DLD1 (cell line): ENCODE measurements around the gene THAP2.
"Not testable (repeated sequence)": the region's sequence is repeated elsewhere in the genome, so short reads cannot be mapped to it uniquely, and the experiment has no call there.

ENCODE experiments used
- in situ Hi-C: cut with HindIII; loops from 2 replicates; pipeline ENCODE4 v1.10.0; 2017; ENCODE audit warnings: low sequenced_read_pairs

The THAP2 gene

DNA sequence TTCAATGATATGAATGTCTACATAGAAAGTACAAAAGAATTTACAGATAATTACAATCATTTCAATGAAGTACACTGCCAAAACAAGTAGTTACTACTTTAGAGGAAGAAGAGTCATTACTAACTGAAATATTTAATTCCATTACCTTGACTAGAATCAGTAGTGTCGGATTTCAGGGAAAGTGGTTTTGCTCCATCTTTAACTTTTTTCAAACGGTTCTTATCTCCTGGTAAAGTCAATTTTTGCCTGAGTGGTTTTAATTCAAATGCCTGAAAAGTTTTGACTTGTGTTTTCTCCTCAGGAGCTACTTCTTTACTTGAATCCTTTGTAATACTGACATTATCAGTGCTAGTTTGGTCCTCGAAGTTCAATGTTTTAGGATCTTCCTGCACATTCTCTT lies 7.4 kb upstream of the THAP2 start:
- in situ Hi-C loops, result no loop called here

DNA sequence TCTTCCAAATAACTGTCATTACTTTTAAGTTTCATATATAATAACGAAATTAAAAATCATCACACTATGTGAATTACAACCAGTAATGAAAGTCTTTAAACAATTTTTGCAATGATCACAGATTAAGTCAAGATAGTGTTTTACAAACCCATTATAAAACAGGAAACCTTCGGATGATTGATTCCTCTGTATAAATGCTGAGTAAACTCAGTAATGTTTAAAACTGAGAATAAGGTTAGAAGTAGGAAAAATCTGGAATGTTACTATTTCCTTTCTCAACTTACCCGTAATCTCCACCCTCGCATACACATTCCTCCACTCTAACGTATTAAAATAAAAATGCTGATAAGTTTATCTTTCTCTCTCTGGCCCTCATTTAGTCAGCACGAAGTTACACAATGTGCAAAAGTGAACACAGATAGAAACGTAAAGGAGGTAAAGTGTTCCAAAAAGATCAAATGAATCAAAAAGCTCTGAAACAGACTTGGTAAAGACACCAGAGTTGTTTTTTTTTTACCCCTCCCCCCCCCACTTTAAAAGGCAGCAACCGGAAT lies 2.0 kb upstream of the THAP2 start:
- in situ Hi-C loops, result no loop called here

DNA sequence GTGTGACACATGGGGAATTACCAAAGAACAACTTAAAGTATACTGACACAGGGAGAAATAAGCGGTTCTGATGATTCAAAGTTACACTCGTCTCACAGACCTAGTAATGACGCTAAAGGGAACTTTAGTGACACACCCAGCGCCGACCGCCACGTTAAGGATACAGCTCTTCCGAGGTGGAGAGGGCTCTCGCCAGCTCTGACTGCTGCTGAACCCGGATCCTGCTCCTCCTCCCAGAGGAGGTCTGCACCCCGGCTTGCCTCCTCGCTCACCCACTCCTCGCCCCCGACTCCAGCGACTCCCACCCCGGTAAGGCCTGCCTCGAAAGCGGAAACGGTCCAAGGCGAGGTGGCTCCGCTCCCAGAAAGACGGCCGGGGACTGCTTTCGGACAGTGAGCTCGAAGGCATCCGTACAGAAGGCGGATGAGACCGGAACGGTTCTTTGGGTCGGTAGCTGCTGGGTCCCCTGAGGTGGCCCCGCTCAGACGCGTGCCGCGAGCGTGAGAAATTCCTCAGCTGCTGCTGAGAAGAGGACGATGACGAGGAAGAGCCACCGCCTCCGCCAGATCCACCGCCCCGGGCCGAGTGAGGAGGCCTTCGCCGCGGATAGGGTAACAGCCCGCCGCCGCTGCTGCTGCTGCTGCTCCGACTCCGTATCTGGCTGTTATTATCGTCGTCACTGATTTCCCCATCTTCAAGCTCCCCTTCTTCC lies 1.1 kb upstream of the THAP2 start:
- in situ Hi-C loops, result no loop called here

DNA sequence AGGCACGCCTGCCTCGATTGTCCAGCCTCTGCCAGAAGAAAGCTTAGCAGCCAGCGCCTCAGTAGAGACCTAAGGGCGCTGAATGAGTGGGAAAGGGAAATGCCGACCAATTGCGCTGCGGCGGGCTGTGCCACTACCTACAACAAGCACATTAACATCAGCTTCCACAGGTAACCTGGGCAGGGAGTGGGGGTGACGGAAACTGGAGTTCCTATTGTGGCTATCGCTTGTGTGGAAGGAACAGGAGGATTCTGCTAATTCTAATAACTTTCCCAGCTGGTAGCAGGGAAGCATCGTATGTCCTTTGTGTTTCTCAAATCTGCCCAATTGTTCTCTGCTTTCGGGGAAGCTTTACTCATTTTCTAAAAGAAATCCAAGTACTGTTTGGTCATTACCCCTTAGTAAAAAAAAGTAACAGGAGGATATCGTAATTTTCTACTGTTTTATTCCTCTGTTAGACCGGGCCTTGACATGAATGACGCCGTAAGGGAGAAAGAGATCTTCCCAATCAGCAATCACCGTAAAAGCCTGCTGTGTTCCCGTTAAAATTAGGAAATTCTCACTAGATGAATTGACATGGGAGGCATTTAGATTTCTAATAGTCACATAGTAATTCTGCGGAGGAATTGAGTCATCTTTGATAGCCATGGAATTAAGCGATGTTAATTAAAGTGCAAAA lies 449 bp downstream of the THAP2 start:
- in situ Hi-C loops, result no loop called here

DNA sequence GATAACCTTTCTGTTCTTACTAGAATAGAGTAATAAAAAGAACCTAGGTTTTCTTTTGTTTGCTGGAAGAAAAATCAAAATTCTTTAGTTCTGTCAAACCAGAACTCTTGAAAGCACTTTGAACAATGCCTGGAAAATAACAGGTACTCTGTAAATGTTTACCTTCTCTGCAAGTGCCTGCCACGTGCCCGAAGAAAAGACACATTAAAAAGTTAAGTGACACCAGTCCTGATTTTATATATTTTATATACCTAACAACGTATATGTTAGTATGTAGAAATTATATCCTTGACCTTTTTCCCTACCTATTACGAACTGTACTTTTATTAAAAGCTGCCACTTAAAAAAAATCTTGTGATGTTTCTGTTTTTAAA lies 976 bp downstream of the THAP2 start:
- in situ Hi-C loops, result no loop called here

DNA sequence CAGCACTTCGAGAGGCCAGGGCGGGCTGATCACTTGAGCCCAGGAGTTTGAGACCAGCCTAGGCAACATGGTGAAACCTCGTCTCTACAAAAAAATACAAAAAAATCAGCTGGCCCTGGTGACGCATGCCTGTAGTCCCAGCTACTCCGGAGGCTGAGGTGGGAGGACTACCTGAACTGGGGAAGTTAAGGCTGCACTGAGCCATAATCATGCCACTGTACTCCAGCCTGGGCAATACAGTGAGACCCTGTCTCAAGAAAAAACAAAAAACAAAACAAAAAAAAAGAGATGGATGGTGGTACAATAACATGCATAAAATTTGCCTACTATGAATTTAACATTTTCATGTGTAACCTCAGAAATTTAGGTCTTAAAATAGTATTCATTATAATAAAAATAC lies 2.2 kb downstream of the THAP2 start:
- in situ Hi-C loops, result no loop called here

DNA sequence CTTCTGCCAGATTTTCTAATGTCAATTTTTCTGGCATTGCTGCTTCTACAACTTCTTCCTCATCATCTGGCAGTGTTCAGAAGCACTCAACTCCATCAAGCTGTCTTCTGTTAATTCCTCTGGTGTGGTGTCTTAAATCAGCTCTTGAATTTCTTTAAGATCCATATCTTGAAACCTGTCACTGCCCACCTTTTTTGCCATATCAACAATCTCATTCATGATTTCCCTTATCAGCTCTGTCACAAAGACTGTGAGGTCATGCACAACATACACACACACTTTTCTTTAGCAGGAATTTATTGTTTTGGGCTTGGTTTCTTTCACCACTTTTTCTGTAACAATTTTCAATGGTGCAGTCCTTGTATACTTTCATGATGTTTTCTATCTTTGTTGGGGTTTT lies 7.2 kb downstream of the THAP2 start:
- in situ Hi-C loops, result no loop called here

DNA sequence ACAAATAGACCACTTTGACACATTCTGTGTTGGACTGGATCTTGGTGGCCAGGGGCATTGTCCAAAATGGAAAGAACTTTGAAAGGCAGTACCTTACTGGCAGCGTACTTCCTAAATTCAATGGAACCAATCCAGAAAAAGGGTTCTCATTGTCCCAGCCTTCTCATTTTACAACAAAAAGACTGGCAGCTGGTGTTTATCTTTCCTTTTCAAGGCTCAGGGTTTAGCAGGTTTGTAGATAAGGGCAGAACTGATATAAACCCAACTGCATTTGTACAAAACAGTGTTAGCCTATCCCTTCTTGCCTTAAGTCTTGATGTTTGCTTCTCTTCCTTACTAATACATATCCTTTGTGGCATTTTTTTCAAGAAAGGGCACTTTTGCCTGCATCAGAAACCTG lies 7.7 kb downstream of the THAP2 start:
- in situ Hi-C loops, result no loop called here

DNA sequence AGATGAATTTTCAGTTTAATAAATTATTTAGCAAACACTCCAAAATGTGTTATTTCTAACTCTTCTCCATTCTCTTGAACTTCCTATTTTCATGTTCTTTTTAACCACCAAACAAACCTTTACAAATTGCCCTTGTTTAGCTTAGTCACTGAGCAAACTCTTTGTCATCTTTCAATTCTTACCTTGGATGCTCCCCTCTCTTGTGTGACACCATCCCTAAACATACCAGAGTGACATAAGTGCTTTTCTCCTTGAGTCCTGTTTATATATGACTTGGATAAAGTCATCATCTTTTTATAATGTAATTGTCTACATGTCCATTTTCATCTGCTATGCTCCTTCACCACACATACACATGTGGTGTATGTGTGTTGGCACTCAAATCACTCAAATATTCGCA lies 18.4 kb downstream of the THAP2 start:
- in situ Hi-C loops, result no loop called here

DNA sequence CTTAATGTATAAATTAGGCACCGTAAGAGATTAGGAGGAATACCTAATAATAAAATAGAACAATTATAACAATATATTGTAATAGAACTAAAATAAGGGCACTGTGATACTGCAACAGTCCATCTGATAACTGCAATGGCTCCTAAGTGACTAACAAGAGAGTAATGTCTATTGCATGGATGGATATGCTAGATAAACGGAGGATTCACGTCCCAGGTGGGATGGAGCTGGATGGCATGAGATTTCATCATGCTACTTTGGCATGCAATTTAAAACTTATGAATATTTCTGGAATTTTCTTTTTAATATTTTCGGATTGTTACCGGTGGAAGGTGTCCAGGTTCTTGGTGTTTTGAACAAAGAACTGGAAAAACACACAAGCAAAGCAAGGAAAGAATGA lies 19.5 kb downstream of the THAP2 start:
- in situ Hi-C loops, result no loop called here

DNA sequence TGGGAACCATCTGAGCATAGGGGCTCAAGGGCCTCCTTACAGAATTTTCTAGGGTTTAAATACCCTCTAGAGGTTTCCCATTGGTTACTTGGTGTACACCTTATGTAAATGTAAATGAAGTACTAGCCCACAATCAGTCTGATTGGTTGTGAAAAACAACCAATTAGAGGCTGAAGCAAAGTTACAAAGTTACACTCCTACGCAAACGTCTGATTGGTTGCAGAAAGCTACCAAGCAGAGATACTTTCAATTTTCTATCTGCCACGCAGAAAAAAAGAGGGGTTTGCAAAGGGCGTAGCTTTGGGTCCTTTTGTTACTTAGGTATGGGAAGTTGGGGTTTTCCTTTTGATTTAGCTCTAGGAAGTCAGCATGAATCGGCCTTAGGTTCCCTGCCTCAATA lies 20.0 kb downstream of the THAP2 start:
- in situ Hi-C loops, result no loop called here

DNA sequence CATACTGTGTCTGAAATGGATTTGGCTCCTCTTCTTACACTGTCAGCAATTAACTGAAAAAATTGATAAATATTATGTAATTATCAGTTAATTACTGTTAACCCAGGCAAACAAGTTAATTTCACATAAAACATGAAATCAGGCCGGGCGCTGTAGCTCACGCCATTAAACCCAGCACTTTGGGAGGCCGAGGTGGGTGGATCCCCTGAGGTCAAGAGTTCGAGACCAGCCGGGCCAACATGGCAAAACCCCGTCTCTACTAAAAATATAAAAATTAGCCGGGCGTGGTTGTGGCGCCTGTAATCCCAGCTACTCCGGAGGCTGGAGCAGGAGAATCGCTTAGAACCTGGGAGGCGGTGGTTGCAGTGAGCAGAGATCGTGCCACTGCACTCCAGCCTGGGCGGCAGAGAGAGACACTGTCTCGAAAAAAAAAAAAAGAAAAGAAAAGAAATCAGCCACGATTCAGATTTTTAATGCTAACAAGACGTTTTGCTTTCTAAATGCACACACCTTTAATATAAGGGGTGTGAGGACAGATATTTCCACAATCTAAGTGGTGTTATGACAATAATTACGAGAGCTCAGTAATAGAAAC lies 21.3 kb downstream of the THAP2 start:
- in situ Hi-C loops, result no loop called here

DNA sequence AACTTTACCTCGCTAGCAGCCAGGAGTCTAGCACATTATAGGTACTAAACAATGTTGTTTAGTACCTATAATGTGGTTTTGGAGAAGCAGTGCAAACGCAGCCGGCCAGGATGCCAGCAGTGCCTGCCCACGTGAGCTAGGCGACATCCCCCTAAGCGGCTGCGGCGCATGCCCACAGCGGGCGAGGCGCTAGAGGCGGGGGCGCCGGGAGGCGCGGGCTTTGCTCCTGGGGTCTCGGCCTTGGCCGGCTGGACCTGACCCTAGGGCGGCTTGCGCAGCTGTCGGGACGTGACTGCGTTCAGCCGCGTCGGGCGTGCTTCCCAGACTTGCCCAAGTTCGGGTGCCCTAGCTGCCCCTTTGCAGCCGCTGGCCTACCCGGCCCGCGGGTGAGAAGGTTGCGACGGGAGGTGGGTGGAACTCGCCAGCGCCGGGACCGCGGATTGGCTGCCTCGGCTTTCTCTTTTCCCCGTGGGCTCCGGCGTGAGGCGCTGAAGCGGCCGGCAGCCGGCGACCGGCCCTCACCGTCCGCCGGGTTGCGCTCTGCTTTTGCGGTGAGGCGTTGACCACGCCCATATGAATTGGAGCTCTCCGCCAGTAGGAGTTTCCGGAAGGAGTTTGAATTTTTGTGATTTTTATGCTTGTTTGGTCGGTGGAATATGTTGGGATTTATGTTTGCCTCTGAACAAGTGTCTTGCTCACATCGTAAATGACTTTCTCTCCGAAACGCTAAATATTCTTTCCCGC lies 22.0 kb downstream of the THAP2 start, which contains the start of gene TMEM19:
Gene TMEM19 (plus strand): TSS at position 169 of the 744 bp plus-strand sequence. CDS start 599 bp downstream, outside the sequence.
- in situ Hi-C loops, result no loop called here

DNA sequence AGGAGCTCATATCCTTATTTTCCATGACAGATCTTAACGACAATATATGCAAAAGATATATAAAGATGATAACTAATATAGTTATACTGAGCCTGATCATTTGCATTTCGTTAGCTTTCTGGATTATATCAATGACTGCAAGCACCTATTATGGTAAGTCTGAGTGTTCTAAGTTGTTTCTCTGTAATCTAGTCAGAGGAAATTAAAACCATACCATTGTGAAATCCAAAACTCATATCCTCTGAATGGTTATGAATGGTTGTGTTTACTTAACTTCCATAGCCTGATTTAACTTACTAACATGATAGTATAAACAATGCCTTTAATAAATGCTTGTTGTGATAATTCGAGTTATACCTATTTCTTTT lies 22.5 kb downstream of the THAP2 start:
- in situ Hi-C loops, result no loop called here

DNA sequence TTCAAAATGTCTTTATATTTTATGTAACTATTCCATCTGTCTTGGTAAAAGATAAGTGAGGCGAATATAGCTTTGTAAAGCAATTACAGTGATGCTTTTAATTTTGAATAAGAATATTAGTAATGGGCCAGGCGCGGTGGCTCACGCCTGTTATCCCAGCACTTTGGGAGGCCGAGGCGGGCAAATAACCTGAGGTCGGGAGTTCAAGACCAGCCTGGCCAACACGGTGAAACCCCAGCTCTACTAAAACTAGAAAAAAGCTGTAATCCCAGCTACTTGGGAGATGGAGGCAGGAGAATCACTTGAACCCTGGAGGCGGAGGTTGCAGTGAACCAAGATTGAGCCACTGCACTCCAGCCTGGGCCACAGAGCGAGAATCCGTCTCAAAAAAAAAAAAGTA lies 23.1 kb downstream of the THAP2 start:
- in situ Hi-C loops, result not testable (repeated sequence)

DNA sequence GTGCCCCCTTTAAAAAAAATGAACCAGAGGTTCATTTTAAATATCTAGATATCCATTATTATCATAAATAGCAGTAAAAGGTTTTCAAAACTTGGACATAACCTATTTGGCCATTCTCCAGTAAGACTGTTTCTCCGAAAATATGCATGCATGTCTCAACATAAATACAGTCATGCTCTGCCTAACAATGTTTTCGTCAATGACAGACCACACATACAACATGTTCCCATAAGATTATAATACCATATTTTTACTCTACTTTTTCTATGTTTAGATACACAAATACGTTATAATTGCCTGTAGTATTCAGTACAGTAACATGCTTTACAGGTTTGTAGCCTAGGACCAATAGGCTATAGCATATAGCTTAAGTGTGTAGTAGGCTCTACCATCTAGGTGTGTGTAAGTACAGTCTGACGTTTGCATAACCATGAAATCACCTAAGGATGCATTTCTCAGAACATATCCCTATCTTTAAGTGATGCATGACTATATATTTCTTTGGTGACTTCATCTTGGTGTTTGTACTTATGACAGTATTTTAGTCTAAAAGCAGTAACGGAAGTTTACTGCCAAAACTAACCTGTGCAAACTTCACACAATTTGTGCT lies 25.0 kb downstream of the THAP2 start:
- in situ Hi-C loops, result no loop called here

DNA sequence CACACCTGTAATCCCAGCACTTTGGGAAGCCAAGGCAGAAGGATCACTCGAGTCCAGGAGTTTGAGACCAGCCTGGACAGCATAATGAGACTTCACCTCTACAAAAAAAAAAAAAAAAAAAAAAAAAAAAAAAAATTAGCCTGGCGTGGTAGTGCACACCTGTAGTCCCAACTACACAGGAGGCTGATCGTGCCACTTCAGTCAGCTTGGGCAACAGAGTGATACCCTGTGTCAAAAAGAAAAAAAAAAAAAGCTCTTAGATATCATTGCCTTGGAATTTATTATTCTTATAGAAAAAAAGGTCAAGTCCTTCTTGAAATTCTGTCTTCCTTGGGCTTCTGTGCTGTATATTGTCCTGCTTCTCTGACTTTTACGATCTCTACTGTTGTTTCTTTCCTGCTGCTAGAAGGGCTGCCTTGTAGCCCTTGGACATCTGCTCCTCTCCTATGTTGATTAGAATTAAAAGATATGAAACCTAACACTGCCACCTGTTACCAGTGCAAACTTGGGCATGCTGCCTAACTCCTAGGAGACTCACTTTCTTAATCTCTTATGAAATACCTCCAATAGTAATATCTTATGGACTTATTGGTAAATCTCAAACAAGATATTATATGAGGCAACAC lies 27.5 kb downstream of the THAP2 start:
- in situ Hi-C loops, result no loop called here

DNA sequence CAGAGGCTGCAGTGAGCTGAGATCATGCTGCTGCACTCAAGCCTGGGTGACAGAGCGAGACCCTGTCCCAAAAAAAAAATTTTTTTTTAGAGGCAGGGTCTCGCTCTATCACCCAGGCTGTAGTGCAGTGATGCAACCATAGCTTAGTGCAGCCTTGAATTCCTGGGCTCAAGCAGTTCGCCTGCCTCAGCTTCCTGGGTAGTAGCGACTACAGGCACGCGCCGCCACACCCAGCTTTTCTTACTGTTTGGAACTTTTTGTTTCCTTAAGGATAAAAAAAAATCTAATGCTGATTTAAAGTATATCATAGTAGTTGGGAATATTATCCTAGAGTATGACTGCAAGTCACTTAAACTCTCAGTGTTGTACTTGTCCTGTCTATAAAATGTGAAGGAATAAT lies 29.0 kb downstream of the THAP2 start:
- in situ Hi-C loops, result no loop called here

DNA sequence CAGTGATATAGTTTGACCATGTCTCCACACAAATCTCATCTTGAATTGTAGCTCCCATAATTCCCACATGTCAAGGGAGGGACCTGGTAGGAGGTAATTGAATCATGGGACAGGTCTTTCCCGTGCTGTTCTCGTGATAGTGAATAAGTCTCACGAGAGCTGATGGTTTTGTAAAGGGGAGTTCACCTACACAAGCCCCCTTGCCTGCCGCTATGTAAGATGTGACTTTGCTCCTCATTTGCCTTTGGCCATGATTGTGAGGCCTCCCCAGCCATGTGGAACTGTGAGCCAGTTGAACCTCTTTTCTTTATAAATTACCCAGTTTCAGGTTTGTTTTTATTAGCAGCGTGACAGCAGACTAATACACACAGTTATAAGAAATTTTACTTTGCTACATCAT lies 29.6 kb downstream of the THAP2 start:
- in situ Hi-C loops, result not testable (repeated sequence)

DNA sequence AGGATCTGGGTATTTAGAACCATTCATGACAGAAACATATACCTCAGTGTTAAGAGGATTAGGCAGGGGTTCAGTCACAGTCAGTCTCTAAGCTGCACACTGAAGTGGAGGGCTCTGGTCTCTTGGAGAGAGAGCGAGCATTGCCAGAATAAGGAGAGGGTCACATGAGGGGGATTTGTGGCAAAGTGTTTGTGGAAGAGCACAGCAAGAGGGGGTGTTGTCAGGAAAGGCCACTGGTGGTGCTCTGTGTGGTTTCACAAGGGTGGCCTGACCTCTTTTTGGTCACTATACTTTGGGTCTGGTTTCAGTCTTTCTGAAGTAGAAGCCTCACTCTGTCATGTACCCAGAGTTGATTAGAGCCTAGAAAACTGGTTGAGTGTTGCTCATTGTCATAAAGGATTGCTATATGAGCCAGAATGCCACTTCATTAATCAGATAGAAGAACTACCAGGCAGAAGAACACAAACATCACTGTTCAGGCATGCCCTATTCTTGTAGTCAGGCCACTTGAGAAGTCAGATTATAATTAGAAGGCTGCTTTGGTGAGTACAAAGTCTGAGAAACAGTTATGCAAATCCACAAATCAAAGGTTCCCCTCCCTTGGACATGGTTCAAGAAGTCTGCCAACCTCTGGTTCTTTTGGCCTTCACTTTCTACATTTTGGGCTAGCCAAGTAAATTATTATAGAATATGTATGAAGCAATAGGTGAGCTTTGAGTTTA lies 30.2 kb downstream of the THAP2 start:
- in situ Hi-C loops, result no loop called here
